Uterus (tissue), 2 donors: ENCODE measurements around the gene RPS29.
A peak's percentile ranks its signal among the peaks of the same experiment; 100 is the strongest.

Experiments
- POLR2A ChIP-seq, 2 donors: fragments of 450-650 bp; IDR thresholded peaks; one replicate each; pipeline ENCODE4 v1.6.1; 2016; ENCODE audit warnings: antibody characterized with exemption in 2 of 2, mild to moderate bottlenecking in 1 of 2, moderate library complexity in 1 of 2
- TF ChIP-seq, protein P1 (sequence below), 4 experiments: fragments of 200-600 bp in 2 of 4; fragments of 450-650 bp in 2 of 4; sonication (generic) in 2 of 4; IDR thresholded peaks; one replicate each; pipeline ENCODE4 v1.5.1; 2016 to 2019; ENCODE audit warnings: antibody characterized with exemption in 4 of 4, mild to moderate bottlenecking in 2 of 4, moderate library complexity in 1 of 4

- TF ChIP-seq, protein P1, sequence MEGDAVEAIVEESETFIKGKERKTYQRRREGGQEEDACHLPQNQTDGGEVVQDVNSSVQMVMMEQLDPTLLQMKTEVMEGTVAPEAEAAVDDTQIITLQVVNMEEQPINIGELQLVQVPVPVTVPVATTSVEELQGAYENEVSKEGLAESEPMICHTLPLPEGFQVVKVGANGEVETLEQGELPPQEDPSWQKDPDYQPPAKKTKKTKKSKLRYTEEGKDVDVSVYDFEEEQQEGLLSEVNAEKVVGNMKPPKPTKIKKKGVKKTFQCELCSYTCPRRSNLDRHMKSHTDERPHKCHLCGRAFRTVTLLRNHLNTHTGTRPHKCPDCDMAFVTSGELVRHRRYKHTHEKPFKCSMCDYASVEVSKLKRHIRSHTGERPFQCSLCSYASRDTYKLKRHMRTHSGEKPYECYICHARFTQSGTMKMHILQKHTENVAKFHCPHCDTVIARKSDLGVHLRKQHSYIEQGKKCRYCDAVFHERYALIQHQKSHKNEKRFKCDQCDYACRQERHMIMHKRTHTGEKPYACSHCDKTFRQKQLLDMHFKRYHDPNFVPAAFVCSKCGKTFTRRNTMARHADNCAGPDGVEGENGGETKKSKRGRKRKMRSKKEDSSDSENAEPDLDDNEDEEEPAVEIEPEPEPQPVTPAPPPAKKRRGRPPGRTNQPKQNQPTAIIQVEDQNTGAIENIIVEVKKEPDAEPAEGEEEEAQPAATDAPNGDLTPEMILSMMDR (IDR thresholded peaks at IDR 0.05) = peak; percentile 64 to 84 (median 74)
- TF ChIP-seq POLR2A (IDR thresholded peaks at IDR 0.05) = no peak
Measured at GRCh38 chr14:49586673-49587460, 687 bp upstream of the RPS29 start.
